Measurements from ENCODE around the gene DYTN. TPM values are rescaled to one million over a fixed set of nuclear protein-coding genes. Genes with fewer than 3 reads are reported as not detected.
"Not testable (repeated sequence)": the region's sequence is repeated elsewhere in the genome, so short reads cannot be mapped to it uniquely, and the experiment has no call there.

DYTN gene
- total RNA-seq, 1 experiment from 2014 or later: not detected

- TF ChIP-seq ATF6 (CRISPR knock-in tag; IDR thresholded peaks at IDR 0.05) (no peak), AFF4 (CRISPR knock-in tag; IDR thresholded peaks at IDR 0.05; ENCODE audit: borderline replicate concordance) (no peak), HMGA2 (CRISPR knock-in tag; IDR thresholded peaks at IDR 0.05) (no peak), IRF2 (CRISPR knock-in tag; IDR thresholded peaks at IDR 0.05; ENCODE audit: borderline replicate concordance, low read depth) (no peak), FOXK1 (CRISPR knock-in tag; IDR thresholded peaks at IDR 0.05) (no peak), ZNF425 (CRISPR knock-in tag; conservative IDR thresholded peaks at IDR 0.05) (no peak)
Measured at GRCh38 chr2:206721256-206721920, 3.2 kb upstream of the DYTN start (continued).

- peaks cover 3% of the 10 kb centered on the region; the same call in 1 of the 2 replicates for H3K36me3 Mint-ChIP-seq
- CTCF ChIA-PET: no interaction called here
- POLR2A ChIA-PET: no interaction called here
- H3K4me1 Mint-ChIP-seq: peaks cover 13% of the 10 kb centered on the region
- H3K27me3 Mint-ChIP-seq (ENCODE audit: low read depth): peaks cover 33% of the 10 kb centered on the region
- no peak overlapping the region for H3K4me3 Mint-ChIP-seq
- H3K9me3 Mint-ChIP-seq: peaks cover 14% of the 10 kb centered on the region
- no peak overlapping the region for H3K27ac Mint-ChIP-seq
- ATAC-seq (no peak), DNase-seq (ENCODE audit: low spot score) (no peak)
- no peak for TF ChIP-seq ESRRA (CRISPR knock-in tag; IDR thresholded peaks at IDR 0.05; ENCODE audit: borderline replicate concordance)
- TF ChIP-seq CREB1 (CRISPR knock-in tag; IDR thresholded peaks at IDR 0.05): no peak
- no peak for TF ChIP-seq PRDM15 (CRISPR knock-in tag; IDR thresholded peaks at IDR 0.05)
- TF ChIP-seq ATF1 (CRISPR knock-in tag; IDR thresholded peaks at IDR 0.05): no peak
- no peak for TF ChIP-seq IRF1 (CRISPR knock-in tag; IDR thresholded peaks at IDR 0.05)
- TF ChIP-seq GABPB1 (CRISPR knock-in tag; IDR thresholded peaks at IDR 0.05): no peak
- TF ChIP-seq E2F4 (CRISPR knock-in tag; IDR thresholded peaks at IDR 0.05; ENCODE audit: borderline replicate concordance, low read depth): no peak
- TF ChIP-seq EMX1 (CRISPR knock-in tag; IDR thresholded peaks at IDR 0.05): no peak
- no peak for TF ChIP-seq SMAD4 (CRISPR knock-in tag; IDR thresholded peaks at IDR 0.05)
- TF ChIP-seq ZNF416 (CRISPR knock-in tag; IDR thresholded peaks at IDR 0.05): no peak
- TF ChIP-seq GTF2I (CRISPR knock-in tag; conservative IDR thresholded peaks at IDR 0.05): no peak
- no peak for TF ChIP-seq MAX (CRISPR knock-in tag; IDR thresholded peaks at IDR 0.05)
- TF ChIP-seq ZNF317 (CRISPR knock-in tag; IDR thresholded peaks at IDR 0.05; ENCODE audit: borderline replicate concordance, low read depth): no peak
Measured at GRCh38 chr2:206716623-206717022, 1.6 kb downstream of the DYTN start.

GRCh38 chr2:206715183-206715582 lies 3.0 kb downstream of the DYTN start:
- ATAC-seq, H3K4me3 Mint-ChIP-seq, CTCF ChIA-PET: not testable (repeated sequence)

More at GRCh38 chr2:206715183-206715582, 3.0 kb downstream of the DYTN start:
- H3K9me3 Mint-ChIP-seq: peaks cover 10% of the 10 kb centered on the region
- POLR2A ChIA-PET; H3K27ac Mint-ChIP-seq; H3K36me3 Mint-ChIP-seq; DNase-seq (ENCODE audit: low spot score): not testable (repeated sequence)
- peaks cover 33% of the 10 kb centered on the region for H3K27me3 Mint-ChIP-seq (ENCODE audit: low read depth)
- H3K4me1 Mint-ChIP-seq: peaks cover 13% of the 10 kb centered on the region
